ENCODE results near the gene MYOF. TPM values are rescaled to one million over a fixed set of nuclear protein-coding genes. Genes with fewer than 3 reads are reported as not detected.

The MYOF gene
- total and polyA plus RNA-seq, 2 of the 8 experiments (the other 6 are each of a cell fraction or from before 2014, with no cell fraction given) = 0.98 to 2.3 TPM

DNA sequence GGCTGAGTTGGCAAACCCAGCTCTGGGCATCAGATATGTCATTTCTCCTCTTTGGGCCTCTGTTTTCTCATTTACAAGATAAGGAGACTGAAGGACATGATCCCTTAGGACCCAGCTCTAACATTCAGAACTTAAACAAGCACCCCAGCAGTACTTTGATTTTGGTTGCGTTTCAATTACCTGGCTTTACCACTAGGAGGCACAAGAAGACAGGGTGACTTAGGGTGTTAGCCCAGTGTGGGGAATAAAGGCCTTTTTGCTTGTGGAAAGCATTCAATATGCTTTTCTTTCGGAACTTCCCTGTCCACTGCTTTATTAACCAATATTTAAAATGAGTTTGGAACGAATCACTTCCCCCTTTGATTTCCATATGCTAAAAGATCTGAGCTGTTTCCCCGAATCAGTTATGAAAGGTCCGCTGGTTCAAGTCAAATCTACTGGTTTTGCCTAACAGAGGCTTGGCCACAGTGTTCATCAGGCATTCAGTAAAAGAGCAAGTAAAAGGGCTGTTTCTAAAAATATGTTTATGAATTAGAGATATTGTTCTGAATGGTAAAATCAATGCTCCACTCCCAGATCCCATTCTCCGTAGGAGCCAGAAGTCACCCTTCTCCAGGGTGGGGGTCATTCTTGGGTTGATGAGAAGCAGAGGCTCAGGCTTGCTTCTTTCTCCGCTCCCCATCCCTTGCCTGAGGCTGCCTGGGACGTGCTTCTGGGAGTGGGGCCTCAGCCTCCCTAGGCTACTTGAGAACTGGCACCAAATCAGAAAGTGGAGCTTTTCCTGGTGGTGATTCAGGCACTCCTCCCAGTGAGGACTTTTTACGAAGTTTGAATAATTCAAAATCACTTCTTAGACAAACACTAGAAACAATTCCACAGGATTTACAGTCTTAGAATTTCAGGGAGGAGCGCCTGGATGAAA, 105.5 kb downstream of the MYOF start (continued):
- peak; percentile 98 to 99 for TF ChIP-seq RAD21 (IDR thresholded peaks at IDR 0.05 in 1 of 2, conservative IDR thresholded peaks at IDR 0.05 in 1 of 2; ENCODE audit: low read depth in 2 of 2, low read length in 2 of 2)
